ENCODE data around the gene UGT1A6.

UGT1A6 gene

GRCh38 chr2:233702238-233702637 is 9.5 kb downstream of the UGT1A6 start:
- TF ChIP-seq, protein P1, sequence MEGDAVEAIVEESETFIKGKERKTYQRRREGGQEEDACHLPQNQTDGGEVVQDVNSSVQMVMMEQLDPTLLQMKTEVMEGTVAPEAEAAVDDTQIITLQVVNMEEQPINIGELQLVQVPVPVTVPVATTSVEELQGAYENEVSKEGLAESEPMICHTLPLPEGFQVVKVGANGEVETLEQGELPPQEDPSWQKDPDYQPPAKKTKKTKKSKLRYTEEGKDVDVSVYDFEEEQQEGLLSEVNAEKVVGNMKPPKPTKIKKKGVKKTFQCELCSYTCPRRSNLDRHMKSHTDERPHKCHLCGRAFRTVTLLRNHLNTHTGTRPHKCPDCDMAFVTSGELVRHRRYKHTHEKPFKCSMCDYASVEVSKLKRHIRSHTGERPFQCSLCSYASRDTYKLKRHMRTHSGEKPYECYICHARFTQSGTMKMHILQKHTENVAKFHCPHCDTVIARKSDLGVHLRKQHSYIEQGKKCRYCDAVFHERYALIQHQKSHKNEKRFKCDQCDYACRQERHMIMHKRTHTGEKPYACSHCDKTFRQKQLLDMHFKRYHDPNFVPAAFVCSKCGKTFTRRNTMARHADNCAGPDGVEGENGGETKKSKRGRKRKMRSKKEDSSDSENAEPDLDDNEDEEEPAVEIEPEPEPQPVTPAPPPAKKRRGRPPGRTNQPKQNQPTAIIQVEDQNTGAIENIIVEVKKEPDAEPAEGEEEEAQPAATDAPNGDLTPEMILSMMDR (IDR thresholded peaks at IDR 0.05): no peak
- Histone ChIP-seq H3K4me1 (ENCODE audit: control insufficient read depth in 1 of 2, insufficient read depth in 1 of 2, low read depth in 1 of 2, low read length in 1 of 2) (no peaks in the 10 kb centered on the region), H3K36me3 (no peaks in the 10 kb centered on the region), H3K27ac (no peak overlapping the region), H3K9me3 (no peaks in the 10 kb centered on the region), H3K4me3 (ENCODE audit: low read depth in 1 of 2, low read length in 1 of 2) (no peak overlapping the region), H3K27me3 (no peaks in the 10 kb centered on the region)

- no peak overlapping the region for H3K4me3 ChIP-seq (ENCODE audit: low read depth in 1 of 2, low read length in 1 of 2)
- no peaks in the 10 kb centered on the region for H3K27me3 ChIP-seq
- TF ChIP-seq, protein P1 (IDR thresholded peaks at IDR 0.05): no peak
- H3K27ac ChIP-seq: no peak overlapping the region
- no peaks in the 10 kb centered on the region for H3K36me3 ChIP-seq
- no peaks in the 10 kb centered on the region for H3K4me1 ChIP-seq (ENCODE audit: control insufficient read depth in 1 of 2, insufficient read depth in 1 of 2, low read depth in 1 of 2, low read length in 1 of 2)
- no peaks in the 10 kb centered on the region for H3K9me3 ChIP-seq
These were observed 13.3 kb downstream of the UGT1A6 start for GRCh38 chr2:233705911-233706506.

DNA sequence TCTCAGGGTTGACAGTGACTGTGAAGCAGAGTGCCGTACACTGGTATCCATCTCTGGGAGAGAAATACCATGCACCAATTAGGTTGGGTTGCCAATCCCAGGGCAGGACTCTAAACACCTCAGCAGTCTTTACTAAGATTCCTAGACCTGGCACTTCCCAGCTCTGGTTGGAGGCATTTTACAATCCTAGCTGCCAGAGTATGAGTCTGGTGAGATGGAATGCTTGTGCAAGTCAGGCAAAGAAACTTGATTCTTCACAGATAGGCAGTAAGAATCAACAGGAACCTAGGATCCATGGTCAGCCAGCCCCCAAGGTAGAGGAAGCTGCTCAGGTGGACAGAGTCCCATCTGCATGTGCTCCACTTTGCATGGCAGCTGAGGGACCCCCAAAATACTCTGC is 14.0 kb downstream of the UGT1A6 start:
- H3K4me3 ChIP-seq (ENCODE audit: low read depth in 1 of 2, low read length in 1 of 2): no peak overlapping the region
- no peaks in the 10 kb centered on the region for H3K36me3 ChIP-seq
- TF ChIP-seq, protein P1 (IDR thresholded peaks at IDR 0.05): no peak
- H3K9me3 ChIP-seq: no peaks in the 10 kb centered on the region
- no peaks in the 10 kb centered on the region for H3K4me1 ChIP-seq (ENCODE audit: control insufficient read depth in 1 of 2, insufficient read depth in 1 of 2, low read depth in 1 of 2, low read length in 1 of 2)
- no peak overlapping the region for H3K27ac ChIP-seq
- H3K27me3 ChIP-seq: no peaks in the 10 kb centered on the region

GRCh38 chr2:233707940-233708644 is 15.4 kb downstream of the UGT1A6 start:
- Histone ChIP-seq H3K27ac (no peak overlapping the region), H3K4me3 (ENCODE audit: low read depth in 1 of 2, low read length in 1 of 2) (no peak overlapping the region), H3K27me3 (no peaks in the 10 kb centered on the region), H3K9me3 (no peaks in the 10 kb centered on the region), H3K36me3 (no peaks in the 10 kb centered on the region), H3K4me1 (ENCODE audit: control insufficient read depth in 1 of 2, insufficient read depth in 1 of 2, low read depth in 1 of 2, low read length in 1 of 2) (no peaks in the 10 kb centered on the region)
- TF ChIP-seq, protein P1 (IDR thresholded peaks at IDR 0.05): no peak

GRCh38 chr2:233708942-233709341 is 16.3 kb downstream of the UGT1A6 start:
- no peaks in the 10 kb centered on the region for H3K27me3 ChIP-seq
- H3K27ac ChIP-seq: no peak overlapping the region
- H3K9me3 ChIP-seq: no peaks in the 10 kb centered on the region
- no peaks in the 10 kb centered on the region for H3K4me1 ChIP-seq (ENCODE audit: control insufficient read depth in 1 of 2, insufficient read depth in 1 of 2, low read depth in 1 of 2, low read length in 1 of 2)
- H3K4me3 ChIP-seq (ENCODE audit: low read depth in 1 of 2, low read length in 1 of 2): no peak overlapping the region
- TF ChIP-seq, protein P1 (IDR thresholded peaks at IDR 0.05): no peak
- no peaks in the 10 kb centered on the region for H3K36me3 ChIP-seq
